Thyroid gland (tissue), 4 donors: ENCODE data around the gene KCNMA1. TPM values are rescaled to one million over a fixed set of nuclear protein-coding genes. Genes with fewer than 3 reads are reported as not detected.

Source experiments
- DNase-seq, 2 donors: peaks; one replicate each; pipeline ENCODE4 v3.0.0-alpha.2; 2019
- H3K27ac ChIP-seq, 3 donors: fragments of 200-600 bp; sonication (generic); 1 replicate in 2 of 3; 2 replicates in 1 of 3; pipeline ENCODE4 v1.5.1; 2016 to 2019; ENCODE audit warnings: mild to moderate bottlenecking in 1 of 3, moderate library complexity in 1 of 3
- H3K27me3 ChIP-seq: fragments of 200-600 bp; sonication (generic); one replicate; pipeline ENCODE4 v1.5.1; 2019
- H3K36me3 ChIP-seq, 2 donors: fragments of 200-600 bp; sonication (generic); one replicate each; pipeline ENCODE4 v1.5.1; 2016 to 2019
- H3K4me1 ChIP-seq, 2 donors: fragments of 200-600 bp; sonication (generic); one replicate each; pipeline ENCODE4 v1.5.1; 2017 to 2019
- H3K4me3 ChIP-seq, 3 donors: fragments of 200-600 bp; sonication (generic); replicated peaks in 1 of 3; 1 replicate in 2 of 3; 2 replicates in 1 of 3; pipeline ENCODE4 v1.5.1; 2016; ENCODE audit warnings: mild to moderate bottlenecking in 1 of 3
- H3K9me3 ChIP-seq: fragments of 200-600 bp; sonication (generic); one replicate; pipeline ENCODE4 v1.5.1; 2017
- POLR2A ChIP-seq, 2 donors: fragments of 450-650 bp; IDR thresholded peaks; one replicate each; pipeline ENCODE4 v1.6.1; 2017; ENCODE audit warnings: antibody characterized with exemption in 2 of 2, mild to moderate bottlenecking in 2 of 2, moderate library complexity in 1 of 2
- WGBS, 2 donors: methylation state at CpG; one replicate each; pipeline ENCODE4 v1.1.5; 2017; 5-methylcytosine and 5-hydroxymethylcytosine counted together
- intact Hi-C: fragments of 100-400 bp; cut with DNase I; formaldehyde crosslinking; loops from one replicate; pipeline ENCODE4 v1.15.1; 2023
- total RNA-seq, 4 donors: library from RNA; depleted of rRNA; stranded (reverse); fragments of >200 nt; gene quantifications; one replicate each; pipeline ENCODE4 v1.2.3, GENCODE V29; 2016
- TF ChIP-seq, protein P1 (sequence below), 6 experiments: fragments of 200-600 bp in 3 of 6; fragments of 450-650 bp in 3 of 6; sonication (generic) in 3 of 6; IDR thresholded peaks; one replicate each; pipeline ENCODE4 v1.5.1; 2016 to 2019; ENCODE audit warnings: antibody characterized with exemption in 6 of 6, mild to moderate bottlenecking in 2 of 6, inconsistent platforms in 1 of 6, moderate library complexity in 1 of 6

The KCNMA1 gene
- total RNA-seq, 4 donors from 2014 or later: 2.5 to 5.1 (median 3.6) TPM

DNA sequence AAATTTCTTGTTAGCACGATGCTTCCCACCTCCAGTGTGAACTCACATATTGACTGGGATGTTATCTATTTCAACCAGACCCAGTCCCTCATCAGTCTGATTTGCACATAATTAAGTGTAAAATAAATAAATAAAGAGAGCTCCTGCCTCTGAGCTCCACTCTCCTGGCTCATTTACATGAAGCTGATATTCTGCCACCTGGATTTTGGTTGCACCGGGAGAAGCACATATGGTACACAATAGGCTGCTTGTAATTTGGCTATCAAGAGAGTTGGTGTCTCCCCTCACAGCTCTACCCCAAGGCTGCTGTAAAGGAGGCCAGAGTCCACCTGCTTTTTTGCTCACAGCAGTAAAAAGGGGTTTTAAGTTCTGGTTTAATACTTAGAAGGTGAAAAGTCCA is 610.5 kb downstream of the KCNMA1 start:
- H3K9me3 ChIP-seq: no peaks in the 10 kb centered on the region
- H3K27ac ChIP-seq: no peak overlapping the region
- H3K36me3 ChIP-seq: no peaks in the 10 kb centered on the region
- no peaks in the 10 kb centered on the region for H3K27me3 ChIP-seq
- WGBS, 2 donors: 93 to 97% methylated on average over 2 of the region's 2 CpGs
- H3K4me1 ChIP-seq: no peaks in the 10 kb centered on the region
- TF ChIP-seq, protein P1, sequence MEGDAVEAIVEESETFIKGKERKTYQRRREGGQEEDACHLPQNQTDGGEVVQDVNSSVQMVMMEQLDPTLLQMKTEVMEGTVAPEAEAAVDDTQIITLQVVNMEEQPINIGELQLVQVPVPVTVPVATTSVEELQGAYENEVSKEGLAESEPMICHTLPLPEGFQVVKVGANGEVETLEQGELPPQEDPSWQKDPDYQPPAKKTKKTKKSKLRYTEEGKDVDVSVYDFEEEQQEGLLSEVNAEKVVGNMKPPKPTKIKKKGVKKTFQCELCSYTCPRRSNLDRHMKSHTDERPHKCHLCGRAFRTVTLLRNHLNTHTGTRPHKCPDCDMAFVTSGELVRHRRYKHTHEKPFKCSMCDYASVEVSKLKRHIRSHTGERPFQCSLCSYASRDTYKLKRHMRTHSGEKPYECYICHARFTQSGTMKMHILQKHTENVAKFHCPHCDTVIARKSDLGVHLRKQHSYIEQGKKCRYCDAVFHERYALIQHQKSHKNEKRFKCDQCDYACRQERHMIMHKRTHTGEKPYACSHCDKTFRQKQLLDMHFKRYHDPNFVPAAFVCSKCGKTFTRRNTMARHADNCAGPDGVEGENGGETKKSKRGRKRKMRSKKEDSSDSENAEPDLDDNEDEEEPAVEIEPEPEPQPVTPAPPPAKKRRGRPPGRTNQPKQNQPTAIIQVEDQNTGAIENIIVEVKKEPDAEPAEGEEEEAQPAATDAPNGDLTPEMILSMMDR (IDR thresholded peaks at IDR 0.05): no peak
- TF ChIP-seq POLR2A (IDR thresholded peaks at IDR 0.05): no peak
- intact Hi-C loops: no loop called here
- DNase-seq: no peak
- H3K4me3 ChIP-seq: no peak overlapping the region

DNA sequence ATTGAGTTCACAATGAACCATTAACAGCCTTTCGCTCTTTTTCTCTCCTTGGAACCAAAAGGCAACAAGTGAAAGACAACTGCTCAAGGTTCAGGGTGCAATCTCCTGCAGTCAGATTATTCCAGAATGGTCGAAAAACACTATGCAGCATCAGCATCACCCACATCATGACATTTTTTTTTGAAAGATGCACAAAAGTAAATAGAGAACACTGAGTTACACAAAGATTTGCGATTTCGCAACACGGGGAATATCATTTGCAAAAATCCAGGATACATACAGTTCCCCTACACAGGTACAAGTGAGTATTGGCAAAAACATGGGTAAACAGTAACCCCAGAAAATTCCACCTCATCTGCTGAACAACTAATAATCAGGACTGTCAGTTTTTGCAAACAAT is 611.5 kb downstream of the KCNMA1 start:
- H3K27me3 ChIP-seq: no peaks in the 10 kb centered on the region
- no peaks in the 10 kb centered on the region for H3K4me1 ChIP-seq
- WGBS, 2 donors: 95 to 97% methylated on average over 5 of the region's 5 CpGs
- no peak for DNase-seq
- H3K27ac ChIP-seq: no peak overlapping the region
- no peaks in the 10 kb centered on the region for H3K36me3 ChIP-seq
- no peak overlapping the region for H3K4me3 ChIP-seq
- H3K9me3 ChIP-seq: no peaks in the 10 kb centered on the region
- no peak for TF ChIP-seq POLR2A (IDR thresholded peaks at IDR 0.05)
- TF ChIP-seq, protein P1 (IDR thresholded peaks at IDR 0.05): no peak
- intact Hi-C loops: no loop called here

DNA sequence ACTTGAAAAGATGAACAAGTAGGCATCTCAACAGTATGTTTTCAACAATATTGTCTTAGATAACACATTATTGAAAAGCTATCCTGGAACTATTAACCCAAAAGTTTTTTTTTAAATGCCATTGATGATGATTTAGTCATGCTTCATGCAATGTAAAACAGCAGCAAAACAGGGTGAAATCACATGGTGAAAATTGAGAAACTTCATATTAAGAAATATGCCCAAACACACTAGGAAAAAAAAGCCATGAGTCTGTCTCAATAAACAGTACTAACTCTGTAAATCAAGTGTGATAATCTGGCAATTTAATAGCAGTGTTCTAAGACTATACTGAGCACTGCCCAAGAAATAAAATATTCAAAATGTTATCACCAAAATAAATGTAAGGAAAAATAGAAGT is 613.1 kb downstream of the KCNMA1 start:
- TF ChIP-seq, protein P1 (IDR thresholded peaks at IDR 0.05): no peak
- no peak for TF ChIP-seq POLR2A (IDR thresholded peaks at IDR 0.05)
- no peak overlapping the region for H3K27ac ChIP-seq
- no peaks in the 10 kb centered on the region for H3K9me3 ChIP-seq
- DNase-seq: no peak
- H3K27me3 ChIP-seq: no peaks in the 10 kb centered on the region
- intact Hi-C loops: no loop called here
- no peak overlapping the region for H3K4me3 ChIP-seq
- H3K4me1 ChIP-seq: no peaks in the 10 kb centered on the region
- H3K36me3 ChIP-seq: no peaks in the 10 kb centered on the region

DNA sequence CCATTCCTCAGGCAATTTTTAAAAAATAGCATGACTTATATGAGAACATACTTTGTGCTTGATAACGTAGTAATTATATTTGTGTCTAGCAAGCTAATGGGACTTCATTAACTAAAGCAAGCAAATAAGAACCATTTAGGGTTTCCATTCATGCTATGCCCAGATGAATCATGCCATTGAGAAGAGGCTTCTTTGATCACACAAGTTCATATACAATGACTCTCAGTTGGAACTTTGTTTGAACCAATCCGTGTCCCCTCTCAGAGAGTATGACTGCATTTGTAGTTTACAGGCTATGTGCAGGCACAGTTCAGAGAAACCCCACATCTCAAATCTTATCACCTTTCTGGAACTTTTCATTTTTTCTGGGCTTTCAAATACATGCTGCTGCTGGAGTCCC is 614.2 kb downstream of the KCNMA1 start:
- 93 to 94% methylated on average over 2 of the region's 2 CpGs for whole genome bisulfite sequencing, 2 donors
- H3K4me3 ChIP-seq: no peak overlapping the region
- no peak for DNase-seq
- TF ChIP-seq, protein P1 (IDR thresholded peaks at IDR 0.05): no peak
- no peak for TF ChIP-seq POLR2A (IDR thresholded peaks at IDR 0.05)
- H3K36me3 ChIP-seq: no peaks in the 10 kb centered on the region
- intact Hi-C loops: no loop called here
- H3K27ac ChIP-seq: no peak overlapping the region
- no peaks in the 10 kb centered on the region for H3K9me3 ChIP-seq
- H3K4me1 ChIP-seq: no peaks in the 10 kb centered on the region
- H3K27me3 ChIP-seq: no peaks in the 10 kb centered on the region

DNA sequence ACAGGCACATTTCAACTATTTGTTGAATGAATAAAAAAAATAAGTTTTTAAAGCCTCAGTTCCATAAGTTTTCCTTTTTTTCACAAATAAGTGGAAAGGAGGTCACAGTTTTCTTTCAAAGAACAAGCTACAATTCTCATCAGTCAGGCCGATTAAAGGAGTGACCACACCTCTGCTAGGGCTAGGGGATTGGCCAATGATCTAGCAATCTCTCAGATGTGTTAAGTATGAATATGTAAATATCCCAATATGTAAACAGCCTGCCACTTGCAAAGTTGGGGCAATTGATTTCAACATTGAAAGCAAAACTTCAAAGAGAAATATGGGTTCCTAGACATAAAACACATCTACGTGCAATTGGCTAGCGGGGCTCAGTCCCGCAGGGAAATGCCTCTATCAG is 614.9 kb downstream of the KCNMA1 start:
- Histone ChIP-seq H3K9me3 (no peaks in the 10 kb centered on the region), H3K27me3 (no peaks in the 10 kb centered on the region), H3K4me1 (no peaks in the 10 kb centered on the region), H3K4me3 (no peak overlapping the region), H3K36me3 (no peaks in the 10 kb centered on the region), H3K27ac (no peak overlapping the region)
- DNase-seq: no peak
- 74 to 82% methylated on average over 4 of the region's 4 CpGs for WGBS, 2 donors
- no peak for TF ChIP-seq POLR2A (IDR thresholded peaks at IDR 0.05)
- TF ChIP-seq, protein P1 (IDR thresholded peaks at IDR 0.05): no peak
- intact Hi-C loops: no loop called here
